ENCODE data around the gene RHOV. TPM values are rescaled to one million over a fixed set of nuclear protein-coding genes. Genes with fewer than 3 reads are reported as not detected.

RHOV gene
- total and polyA plus RNA-seq, 5 donors from 2014 or later, result 0.09 TPM; not detected in 4

DNA sequence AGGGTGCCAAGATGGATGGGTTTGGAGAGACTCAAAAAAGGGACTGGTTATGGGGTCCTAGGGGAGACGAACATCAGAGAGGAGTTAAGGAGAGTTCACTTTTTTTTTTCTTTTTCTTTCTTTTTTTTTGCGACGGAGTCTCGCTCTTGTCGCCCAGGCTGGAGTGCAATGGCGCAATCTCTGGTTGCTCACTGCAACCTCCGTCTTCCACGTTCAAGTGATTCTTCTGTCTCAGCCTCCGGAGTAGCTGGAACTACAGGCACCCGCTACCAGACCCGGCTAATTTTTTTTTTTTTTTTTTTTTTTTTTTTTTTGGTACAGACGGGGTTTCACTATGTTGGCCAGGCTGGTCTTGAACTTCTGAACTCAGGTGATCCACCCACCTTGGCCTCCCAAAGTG is 29.0 kb downstream of the RHOV start:
- no peak for DNase-seq
- H3K27me3 Mint-ChIP-seq, result peaks cover 35% of the 10 kb centered on the region
- Histone ChIP-seq H3K27me3 (ENCODE audit: control insufficient read depth, insufficient read depth, low read length) (peaks cover 8% of the 10 kb centered on the region), H3K4me3 (ENCODE audit: low read depth, low read length) (no peak overlapping the region), H3K9me3 (ENCODE audit: control insufficient read depth in 2 of 2, low read length in 2 of 2) (no peaks in the 10 kb centered on the region), H3K36me3 (ENCODE audit: control insufficient read depth, insufficient read depth, low read length) (no peaks in the 10 kb centered on the region), H3K27ac (ENCODE audit: insufficient read depth, low read length, poor library complexity, severe bottlenecking) (no peak overlapping the region), H3K4me1 (ENCODE audit: control insufficient read depth, insufficient read depth, low read length, poor library complexity, severe bottlenecking) (peaks cover 16% of the 10 kb centered on the region)
- H3K4me1 Mint-ChIP-seq, result peaks cover 0 to 27% (median 15%) of the 10 kb centered on the region in 4 donors
- H3K9me3 Mint-ChIP-seq, result peaks cover 0 to 3% (median 0%) of the 10 kb centered on the region in 7 donors
- peak overlapping the region; percentile 80 to 90 (median 82) for H3K4me3 Mint-ChIP-seq
- H3K27ac Mint-ChIP-seq, result peak overlapping the region in 1 of 3 donors; percentile 75
- ATAC-seq (ENCODE audit: low read depth in 2 of 2), result no peak
- H3K36me3 Mint-ChIP-seq, result no peaks in the 10 kb centered on the region

DNA sequence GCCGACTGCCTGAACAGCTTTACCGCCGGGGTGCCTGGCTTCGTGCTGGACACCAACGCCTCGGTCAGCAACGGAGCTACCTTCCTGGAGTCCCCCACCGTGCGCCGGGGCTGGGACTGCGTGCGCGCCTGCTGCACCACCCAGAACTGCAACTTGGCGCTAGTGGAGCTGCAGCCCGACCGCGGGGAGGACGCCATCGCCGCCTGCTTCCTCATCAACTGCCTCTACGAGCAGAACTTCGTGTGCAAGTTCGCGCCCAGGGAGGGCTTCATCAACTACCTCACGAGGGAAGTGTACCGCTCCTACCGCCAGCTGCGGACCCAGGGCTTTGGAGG is 29.4 kb downstream of the RHOV start:
- H3K27ac Mint-ChIP-seq, result peak overlapping the region in 1 of 3 donors; percentile 75
- no peaks in the 10 kb centered on the region for H3K36me3 ChIP-seq (ENCODE audit: control insufficient read depth, insufficient read depth, low read length)
- H3K4me3 ChIP-seq (ENCODE audit: low read depth, low read length), result no peak overlapping the region
- peak overlapping the region; percentile 80 to 90 (median 82) for H3K4me3 Mint-ChIP-seq
- peaks cover 8% of the 10 kb centered on the region for H3K27me3 ChIP-seq (ENCODE audit: control insufficient read depth, insufficient read depth, low read length)
- no peak overlapping the region for H3K27ac ChIP-seq (ENCODE audit: insufficient read depth, low read length, poor library complexity, severe bottlenecking)
- peaks cover 0 to 3% (median 0%) of the 10 kb centered on the region in 7 donors for H3K9me3 Mint-ChIP-seq
- DNase-seq, result peak in 2 of 3 donors; percentile 25 to 54
- H3K27me3 Mint-ChIP-seq, result peaks cover 35% of the 10 kb centered on the region
- H3K4me1 ChIP-seq (ENCODE audit: control insufficient read depth, insufficient read depth, low read length, poor library complexity, severe bottlenecking), result peaks cover 16% of the 10 kb centered on the region
- peaks cover 0 to 27% (median 15%) of the 10 kb centered on the region in 4 donors for H3K4me1 Mint-ChIP-seq
- H3K36me3 Mint-ChIP-seq, result no peaks in the 10 kb centered on the region
- H3K9me3 ChIP-seq (ENCODE audit: control insufficient read depth in 2 of 2, low read length in 2 of 2), result no peaks in the 10 kb centered on the region
- peak; percentile 32 to 44 for ATAC-seq (ENCODE audit: low read depth in 2 of 2)

DNA sequence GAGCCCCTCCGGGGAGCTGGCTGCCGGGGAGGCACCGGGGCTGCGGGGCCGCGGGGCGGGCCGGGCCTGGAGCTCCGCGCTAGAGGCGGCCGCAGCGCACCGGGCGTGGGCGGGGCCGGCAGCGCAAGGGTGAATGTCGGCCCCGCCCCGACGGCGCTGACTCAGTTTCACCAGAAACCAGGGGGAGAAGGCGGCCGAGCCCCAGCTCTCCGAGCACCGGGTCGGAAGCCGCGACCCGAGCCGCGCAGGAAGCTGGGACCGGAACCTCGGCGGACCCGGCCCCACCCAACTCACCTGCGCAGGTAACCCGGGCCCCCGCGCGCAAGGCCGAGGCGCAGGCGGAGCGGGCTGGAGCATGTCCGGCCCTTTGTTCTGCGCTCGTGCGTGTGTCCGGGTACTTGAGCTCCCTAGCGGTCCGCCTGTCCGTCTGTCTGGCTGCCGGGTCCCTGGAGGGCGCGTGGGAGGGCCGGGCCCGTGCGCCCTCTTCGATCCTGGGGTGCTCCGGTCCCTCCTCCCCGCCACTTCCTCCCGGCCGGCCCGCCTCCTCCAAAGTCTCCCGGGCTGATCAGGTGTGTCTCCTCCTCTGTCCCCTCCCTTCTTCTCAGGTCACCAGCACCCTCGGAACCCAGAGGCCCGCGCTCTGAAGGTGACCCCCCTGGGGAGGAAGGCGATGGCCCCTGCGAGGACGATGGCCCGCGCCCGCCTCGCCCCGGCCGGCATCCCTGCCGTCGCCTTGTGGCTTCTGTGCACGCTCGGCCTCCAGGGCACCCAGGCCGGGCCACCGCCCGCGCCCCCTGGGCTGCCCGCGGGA is 29.9 kb downstream of the RHOV start, which contains the start of gene SPINT1:
Gene SPINT1, plus strand, starts transcription at position 164 of the 811 bp plus-strand sequence. Its CDS starts 507 bp downstream, at position 671.
- Mint-ChIP-seq H3K27ac (peak within 1 kb of the TSS in 1 of 3 donors; percentile 75), H3K4me1 (peaks cover 0 to 27% (median 15%) of the 10 kb centered on the region in 4 donors), H3K27me3 (peaks cover 35% of the 10 kb centered on the region), H3K9me3 (peaks cover 0 to 3% (median 0%) of the 10 kb centered on the region in 7 donors), H3K36me3 (no peaks in the 10 kb centered on the region), H3K4me3 (peak within 1 kb of the TSS; percentile 84 to 90 (median 86))
- Histone ChIP-seq H3K4me1 (ENCODE audit: control insufficient read depth, insufficient read depth, low read length, poor library complexity, severe bottlenecking) (peaks cover 16% of the 10 kb centered on the region), H3K27me3 (ENCODE audit: control insufficient read depth, insufficient read depth, low read length) (peaks cover 8% of the 10 kb centered on the region), H3K36me3 (ENCODE audit: control insufficient read depth, insufficient read depth, low read length) (no peaks in the 10 kb centered on the region), H3K9me3 (ENCODE audit: control insufficient read depth in 2 of 2, low read length in 2 of 2) (no peaks in the 10 kb centered on the region), H3K4me3 (ENCODE audit: low read depth, low read length) (no peak within 1 kb of the TSS), H3K27ac (ENCODE audit: insufficient read depth, low read length, poor library complexity, severe bottlenecking) (no peak within 1 kb of the TSS)
- DNase-seq (peak in 2 of 3 donors; percentile 10 to 53), ATAC-seq (ENCODE audit: low read depth in 2 of 2) (peak; percentile 51 to 60)

DNA sequence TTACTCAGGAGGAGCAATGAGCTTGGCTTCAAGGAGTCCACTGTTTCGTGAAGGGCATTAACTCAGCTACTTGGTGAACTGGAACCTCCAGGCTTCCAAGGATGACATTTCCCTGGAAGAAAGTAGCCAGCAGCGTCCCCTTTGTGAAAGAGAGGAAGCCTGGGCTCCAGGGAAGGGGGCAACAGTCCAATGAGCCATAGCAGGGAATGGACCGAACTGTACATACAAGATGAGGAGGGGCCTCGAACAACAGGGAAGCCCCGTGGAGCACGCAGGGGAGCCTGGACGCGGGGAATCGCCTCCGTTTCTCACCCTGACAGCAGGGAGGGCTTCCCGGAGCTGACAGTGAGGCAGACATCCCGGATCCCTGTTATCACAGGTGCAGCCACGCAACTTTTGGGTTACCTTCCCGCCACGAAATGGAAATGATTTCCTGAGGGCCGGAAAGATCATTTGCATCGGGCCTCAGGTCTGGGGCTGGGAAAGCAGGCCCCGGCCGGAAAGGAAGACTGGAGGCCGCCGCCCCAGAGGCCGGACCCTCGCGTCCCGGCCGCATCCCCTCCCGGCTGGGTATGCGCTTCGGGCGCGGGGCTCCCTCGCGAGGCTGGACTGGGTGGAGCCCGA is 30.7 kb downstream of the RHOV start:
- H3K4me3 ChIP-seq (ENCODE audit: low read depth, low read length), result no peak overlapping the region
- Mint-ChIP-seq H3K36me3 (no peaks in the 10 kb centered on the region), H3K4me3 (peak overlapping the region; percentile 81 to 88 (median 86)), H3K27ac (no peak overlapping the region), H3K9me3 (peaks cover 0 to 3% (median 0%) of the 10 kb centered on the region in 7 donors), H3K27me3 (peaks cover 32% of the 10 kb centered on the region), H3K4me1 (peaks cover 0 to 27% (median 15%) of the 10 kb centered on the region in 4 donors)
- DNase-seq, result no peak
- H3K4me1 ChIP-seq (ENCODE audit: control insufficient read depth, insufficient read depth, low read length, poor library complexity, severe bottlenecking), result peaks cover 16% of the 10 kb centered on the region
- no peaks in the 10 kb centered on the region for H3K9me3 ChIP-seq (ENCODE audit: control insufficient read depth in 2 of 2, low read length in 2 of 2)
- H3K36me3 ChIP-seq (ENCODE audit: control insufficient read depth, insufficient read depth, low read length), result no peaks in the 10 kb centered on the region
- no peak for ATAC-seq (ENCODE audit: low read depth in 2 of 2)
- H3K27me3 ChIP-seq (ENCODE audit: control insufficient read depth, insufficient read depth, low read length), result peaks cover 8% of the 10 kb centered on the region
- H3K27ac ChIP-seq (ENCODE audit: insufficient read depth, low read length, poor library complexity, severe bottlenecking), result no peak overlapping the region

DNA sequence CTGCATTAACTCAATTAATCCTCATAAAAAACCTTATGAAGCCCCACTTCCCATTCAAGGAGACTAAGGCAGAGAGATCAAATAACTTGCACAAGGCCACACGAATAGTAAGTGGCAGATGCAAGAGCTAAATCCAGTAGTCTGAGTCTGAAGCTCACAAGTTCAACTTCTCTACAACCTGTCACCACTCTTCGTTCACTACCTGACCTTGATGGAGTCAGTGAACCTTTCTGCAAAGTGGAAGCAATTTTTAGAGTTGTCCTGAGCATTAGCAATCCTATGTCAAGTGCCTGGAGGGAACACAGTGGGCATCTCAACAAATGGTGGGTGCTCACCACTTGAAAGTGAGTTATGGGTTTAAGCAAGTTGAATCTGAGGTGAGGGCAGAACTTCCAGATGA is 32.3 kb downstream of the RHOV start:
- H3K27ac ChIP-seq (ENCODE audit: insufficient read depth, low read length, poor library complexity, severe bottlenecking), result no peak overlapping the region
- Mint-ChIP-seq H3K36me3 (no peaks in the 10 kb centered on the region), H3K27ac (no peak overlapping the region), H3K9me3 (peaks cover 0 to 2% (median 0%) of the 10 kb centered on the region in 7 donors), H3K4me1 (peaks cover 0 to 19% (median 11%) of the 10 kb centered on the region in 4 donors), H3K27me3 (peaks cover 27% of the 10 kb centered on the region), H3K4me3 (peak overlapping the region in 2 of 4 donors; percentile 43 to 54)
- ATAC-seq (ENCODE audit: low read depth in 2 of 2) (no peak), DNase-seq (no peak)
- H3K9me3 ChIP-seq (ENCODE audit: control insufficient read depth in 2 of 2, low read length in 2 of 2), result no peaks in the 10 kb centered on the region
- peaks cover 8% of the 10 kb centered on the region for H3K27me3 ChIP-seq (ENCODE audit: control insufficient read depth, insufficient read depth, low read length)
- H3K4me3 ChIP-seq (ENCODE audit: low read depth, low read length), result no peak overlapping the region
- no peaks in the 10 kb centered on the region for H3K36me3 ChIP-seq (ENCODE audit: control insufficient read depth, insufficient read depth, low read length)
- H3K4me1 ChIP-seq (ENCODE audit: control insufficient read depth, insufficient read depth, low read length, poor library complexity, severe bottlenecking), result peaks cover 16% of the 10 kb centered on the region

DNA sequence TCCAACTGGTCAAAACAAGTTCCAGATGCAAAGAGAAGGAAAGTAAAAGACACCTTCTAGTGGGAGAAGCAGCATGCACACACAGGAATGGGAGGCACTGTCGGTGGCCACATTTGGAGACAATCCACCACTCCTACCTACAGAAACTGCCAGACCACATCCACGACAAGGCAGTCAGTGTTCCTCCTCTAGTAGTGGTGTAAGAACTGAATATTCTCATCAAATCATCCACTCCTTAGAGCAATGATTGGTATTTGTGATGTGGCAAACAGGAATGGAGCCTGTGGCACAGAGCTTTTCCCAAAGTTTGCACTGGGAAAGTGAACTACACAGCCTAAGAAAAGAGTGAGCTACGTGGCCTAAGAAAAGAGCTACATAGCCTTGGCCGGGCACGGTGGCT is 35.3 kb downstream of the RHOV start:
- DNase-seq (no peak), ATAC-seq (ENCODE audit: low read depth in 2 of 2) (no peak)
- H3K27ac Mint-ChIP-seq, result no peak overlapping the region
- no peak overlapping the region for H3K27ac ChIP-seq (ENCODE audit: insufficient read depth, low read length, poor library complexity, severe bottlenecking)
- H3K36me3 ChIP-seq (ENCODE audit: control insufficient read depth, insufficient read depth, low read length), result no peaks in the 10 kb centered on the region
- H3K36me3 Mint-ChIP-seq, result no peaks in the 10 kb centered on the region
- H3K27me3 ChIP-seq (ENCODE audit: control insufficient read depth, insufficient read depth, low read length), result peaks cover 8% of the 10 kb centered on the region
- no peaks in the 10 kb centered on the region for H3K9me3 Mint-ChIP-seq
- peaks cover 3% of the 10 kb centered on the region for H3K4me1 ChIP-seq (ENCODE audit: control insufficient read depth, insufficient read depth, low read length, poor library complexity, severe bottlenecking)
- no peak overlapping the region for H3K4me3 Mint-ChIP-seq
- peaks cover 24% of the 10 kb centered on the region for H3K27me3 Mint-ChIP-seq
- H3K4me1 Mint-ChIP-seq, result peaks cover 0 to 5% (median 2%) of the 10 kb centered on the region in 4 donors
- H3K4me3 ChIP-seq (ENCODE audit: low read depth, low read length), result no peak overlapping the region
- H3K9me3 ChIP-seq (ENCODE audit: control insufficient read depth in 2 of 2, low read length in 2 of 2), result no peaks in the 10 kb centered on the region

DNA sequence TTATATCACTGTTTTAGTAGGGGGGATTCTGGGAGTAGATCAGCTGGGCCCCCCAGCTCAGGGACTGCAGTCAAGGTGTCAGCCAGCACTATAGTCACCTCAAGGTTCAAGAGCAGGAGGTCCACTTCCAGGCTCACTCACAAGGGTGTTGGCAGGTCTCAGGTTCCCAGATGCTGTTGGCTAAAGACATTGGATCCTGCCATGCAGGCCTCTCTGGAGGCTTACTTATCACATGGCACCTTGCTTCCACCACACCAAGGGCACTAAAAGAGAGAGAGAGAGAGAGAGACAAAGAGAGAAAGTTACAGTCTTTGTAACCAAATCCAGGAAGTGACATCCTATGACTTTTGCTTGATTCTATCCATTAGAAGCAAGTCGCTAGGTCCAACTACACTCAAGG is 38.0 kb downstream of the RHOV start:
- no peaks in the 10 kb centered on the region for H3K9me3 ChIP-seq (ENCODE audit: control insufficient read depth in 2 of 2, low read length in 2 of 2)
- H3K27ac ChIP-seq (ENCODE audit: insufficient read depth, low read length, poor library complexity, severe bottlenecking), result no peak overlapping the region
- ATAC-seq (ENCODE audit: low read depth in 2 of 2) (no peak), DNase-seq (no peak)
- no peaks in the 10 kb centered on the region for H3K4me1 ChIP-seq (ENCODE audit: control insufficient read depth, insufficient read depth, low read length, poor library complexity, severe bottlenecking)
- Mint-ChIP-seq H3K4me1 (peaks cover 0 to 2% (median 0%) of the 10 kb centered on the region in 4 donors), H3K27me3 (peaks cover 4% of the 10 kb centered on the region), H3K9me3 (no peaks in the 10 kb centered on the region), H3K27ac (no peak overlapping the region), H3K36me3 (no peaks in the 10 kb centered on the region), H3K4me3 (no peak overlapping the region)
- no peak overlapping the region for H3K4me3 ChIP-seq (ENCODE audit: low read depth, low read length)
- no peaks in the 10 kb centered on the region for H3K27me3 ChIP-seq (ENCODE audit: control insufficient read depth, insufficient read depth, low read length)
- H3K36me3 ChIP-seq (ENCODE audit: control insufficient read depth, insufficient read depth, low read length), result no peaks in the 10 kb centered on the region
